Gastroesophageal sphincter (tissue), 3 donors: ENCODE results near the gene SLC9B2.

Experiments used
- CTCF ChIP-seq, 4 experiments: fragments of 200-600 bp in 2 of 4; fragments of 450-650 bp in 2 of 4; sonication (generic) in 1 of 4; IDR thresholded peaks; one replicate each; pipeline ENCODE4 v1.5.1; 2017 to 2019; ENCODE audit warnings: antibody characterized with exemption in 4 of 4, mild to moderate bottlenecking in 2 of 4, moderate library complexity in 2 of 4
- POLR2A ChIP-seq, 2 donors: fragments of 450-650 bp; IDR thresholded peaks; one replicate each; pipeline ENCODE4 v1.6.1; 2017; ENCODE audit warnings: antibody characterized with exemption in 2 of 2, mild to moderate bottlenecking in 2 of 2, moderate library complexity in 1 of 2
- POLR2AphosphoS5 ChIP-seq: sonication (generic); formaldehyde crosslinking; IDR thresholded peaks from one replicate; pipeline ENCODE4 v1.6.1; 2017; ENCODE audit warnings: antibody characterized with exemption

- TF ChIP-seq CTCF (IDR thresholded peaks at IDR 0.05) = no peak
- no peak for TF ChIP-seq POLR2A (IDR thresholded peaks at IDR 0.05)
- no peak for TF ChIP-seq POLR2AphosphoS5
These were observed 81.8 kb downstream of the SLC9B2 start for GRCh38 chr4:102994803-102995202.
